Measurements from ENCODE around the gene PROX1. TPM values are rescaled to one million over a fixed set of nuclear protein-coding genes. Genes with fewer than 3 reads are reported as not detected.

The PROX1 gene
- total RNA-seq, 1 experiment from 2014 or later: 0.40 TPM

GRCh38 chr1:213966122-213966521 is 21.7 kb upstream of the PROX1 start:
- no peaks in the 10 kb centered on the region for H3K9me3 Mint-ChIP-seq (ENCODE audit: low read depth, unreplicated experiment)
- H3K27me3 Mint-ChIP-seq (ENCODE audit: unreplicated experiment): peaks cover 80% of the 10 kb centered on the region
- BruUV-seq (replicated peaks): no TSS peak
- H3K27ac Mint-ChIP-seq (ENCODE audit: unreplicated experiment): no peak overlapping the region
- no peak for TF ChIP-seq CTCF (IDR thresholded peaks at IDR 0.05; ENCODE audit: unreplicated experiment)
- CTCF ChIA-PET: no interaction called here
- no peak for DNase-seq
- H3K4me3 Mint-ChIP-seq (ENCODE audit: low read depth, unreplicated experiment): no peak overlapping the region
- intact Hi-C loops (cut with micrococcal nuclease; ENCODE audit: unreplicated experiment): no loop called here
- H3K4me1 Mint-ChIP-seq (ENCODE audit: low read depth, unreplicated experiment): no peaks in the 10 kb centered on the region
- no peaks in the 10 kb centered on the region for H3K36me3 Mint-ChIP-seq (ENCODE audit: insufficient read depth, unreplicated experiment)

GRCh38 chr1:213968146-213968825 is 19.5 kb upstream of the PROX1 start:
- Mint-ChIP-seq H3K27me3 (ENCODE audit: unreplicated experiment) (peaks cover 72% of the 10 kb centered on the region), H3K9me3 (ENCODE audit: low read depth, unreplicated experiment) (no peaks in the 10 kb centered on the region), H3K36me3 (ENCODE audit: insufficient read depth, unreplicated experiment) (no peaks in the 10 kb centered on the region), H3K4me3 (ENCODE audit: low read depth, unreplicated experiment) (no peak overlapping the region), H3K27ac (ENCODE audit: unreplicated experiment) (no peak overlapping the region), H3K4me1 (ENCODE audit: low read depth, unreplicated experiment) (no peaks in the 10 kb centered on the region)
- CTCF ChIA-PET: interaction anchor here (0.5 kb wide), 1 partner anchor 43 kb away, joined by 4 read pairs; no protein-coding TSS in a partner anchor
- no peak for DNase-seq
- no peak for TF ChIP-seq CTCF (IDR thresholded peaks at IDR 0.05; ENCODE audit: unreplicated experiment)
- intact Hi-C loops (cut with micrococcal nuclease; ENCODE audit: unreplicated experiment): no loop called here
- no TSS peak for BruUV-seq (replicated peaks)

GRCh38 chr1:213969958-213970555 is 17.7 kb upstream of the PROX1 start:
- Mint-ChIP-seq H3K9me3 (ENCODE audit: low read depth, unreplicated experiment) (no peaks in the 10 kb centered on the region), H3K27ac (ENCODE audit: unreplicated experiment) (no peak overlapping the region), H3K36me3 (ENCODE audit: insufficient read depth, unreplicated experiment) (no peaks in the 10 kb centered on the region), H3K4me3 (ENCODE audit: low read depth, unreplicated experiment) (no peak overlapping the region), H3K27me3 (ENCODE audit: unreplicated experiment) (peaks cover 60% of the 10 kb centered on the region), H3K4me1 (ENCODE audit: low read depth, unreplicated experiment) (no peaks in the 10 kb centered on the region)
- CTCF ChIA-PET: no interaction called here
- intact Hi-C loops (cut with micrococcal nuclease; ENCODE audit: unreplicated experiment): no loop called here
- DNase-seq: no peak
- no TSS peak for BruUV-seq (replicated peaks)
- no peak for TF ChIP-seq CTCF (IDR thresholded peaks at IDR 0.05; ENCODE audit: unreplicated experiment)

- Mint-ChIP-seq H3K36me3 (ENCODE audit: insufficient read depth, unreplicated experiment) (no peaks in the 10 kb centered on the region), H3K9me3 (ENCODE audit: low read depth, unreplicated experiment) (no peaks in the 10 kb centered on the region), H3K4me3 (ENCODE audit: low read depth, unreplicated experiment) (no peak overlapping the region), H3K27ac (ENCODE audit: unreplicated experiment) (no peak overlapping the region), H3K4me1 (ENCODE audit: low read depth, unreplicated experiment) (no peaks in the 10 kb centered on the region), H3K27me3 (ENCODE audit: unreplicated experiment) (peaks cover 51% of the 10 kb centered on the region)
- DNase-seq: no peak
- no TSS peak for BruUV-seq (replicated peaks)
- CTCF ChIA-PET: no interaction called here
- no peak for TF ChIP-seq CTCF (IDR thresholded peaks at IDR 0.05; ENCODE audit: unreplicated experiment)
- intact Hi-C loops (cut with micrococcal nuclease; ENCODE audit: unreplicated experiment): no loop called here
Measured at GRCh38 chr1:213972141-213972540, 15.6 kb upstream of the PROX1 start.
